Endothelial cell of hepatic sinusoid (primary cell): ENCODE results near the gene ABCC6.
"Not testable (repeated sequence)": the region's sequence is repeated elsewhere in the genome, so short reads cannot be mapped to it uniquely, and the experiment has no call there.

Experiments used
- in situ Hi-C: cut with HindIII; loops from 2 replicates; pipeline ENCODE4 v1.10.0; 2017; ENCODE audit warnings: low sequenced_read_pairs

Gene ABCC6

DNA sequence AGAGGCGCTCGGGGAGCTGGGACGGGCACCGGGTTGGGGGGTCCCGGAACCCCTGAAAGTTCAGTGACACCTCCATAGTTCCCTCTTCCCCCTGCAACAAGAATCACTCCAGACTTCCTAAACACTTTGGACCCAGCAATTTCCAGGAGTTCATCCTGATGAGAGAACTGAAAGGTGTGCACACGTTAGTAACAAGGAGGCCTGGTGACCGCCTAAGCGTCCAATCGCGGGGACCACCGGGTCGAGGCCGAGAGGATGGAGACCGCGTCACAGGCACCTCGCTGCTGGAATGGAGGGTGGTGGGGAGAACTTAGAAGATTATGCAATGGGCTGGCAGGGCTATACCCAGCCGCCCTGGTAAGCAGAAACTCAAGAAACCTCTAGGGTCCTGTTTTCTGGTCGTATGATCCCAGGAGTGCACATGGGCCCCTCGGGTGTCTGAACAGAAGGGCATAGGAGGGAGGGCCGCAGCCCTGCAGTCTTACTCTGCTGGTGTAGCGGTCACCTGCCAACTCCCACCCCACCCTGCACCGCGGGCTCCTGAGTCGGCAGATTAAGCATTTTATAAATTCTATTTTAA lies 458 bp upstream of the ABCC6 start:
- in situ Hi-C loops, result not testable (repeated sequence)

GRCh38 chr16:16221382-16221781 lies 1.9 kb downstream of the ABCC6 start:
- in situ Hi-C loops, result not testable (repeated sequence)

- in situ Hi-C loops, result not testable (repeated sequence)
Observed at GRCh38 chr16:16220449-16220848, 2.8 kb downstream of the ABCC6 start.

GRCh38 chr16:16218787-16219186 lies 4.5 kb downstream of the ABCC6 start:
- in situ Hi-C loops, result not testable (repeated sequence)

GRCh38 chr16:16218349-16218748 lies 4.9 kb downstream of the ABCC6 start:
- in situ Hi-C loops, result not testable (repeated sequence)

DNA sequence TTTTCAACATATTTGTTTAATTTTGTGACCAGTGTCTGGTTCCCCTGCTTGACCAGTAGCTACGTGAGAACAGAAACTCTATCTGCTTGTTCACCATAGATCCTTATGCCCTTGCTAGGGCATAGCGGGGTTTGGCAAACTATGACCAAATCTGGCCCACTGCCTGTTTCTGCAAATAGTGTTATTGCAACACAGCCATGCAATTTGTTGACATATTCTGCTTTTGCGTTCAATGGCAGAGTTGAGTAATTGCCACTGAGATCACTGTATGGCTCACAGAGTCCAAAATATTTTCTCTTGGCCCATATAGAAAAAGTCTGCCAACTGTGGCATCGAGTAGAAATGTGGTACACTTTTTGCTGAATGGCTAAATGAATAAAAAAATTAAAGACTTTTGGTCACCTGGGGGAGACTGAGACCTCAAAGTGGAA lies 9.4 kb downstream of the ABCC6 start:
- in situ Hi-C loops, result not testable (repeated sequence)

- in situ Hi-C loops, result not testable (repeated sequence)
Observed at GRCh38 chr16:16211404-16211803, 11.9 kb downstream of the ABCC6 start.

GRCh38 chr16:16208461-16208860 lies 14.8 kb downstream of the ABCC6 start:
- in situ Hi-C loops, result not testable (repeated sequence)

DNA sequence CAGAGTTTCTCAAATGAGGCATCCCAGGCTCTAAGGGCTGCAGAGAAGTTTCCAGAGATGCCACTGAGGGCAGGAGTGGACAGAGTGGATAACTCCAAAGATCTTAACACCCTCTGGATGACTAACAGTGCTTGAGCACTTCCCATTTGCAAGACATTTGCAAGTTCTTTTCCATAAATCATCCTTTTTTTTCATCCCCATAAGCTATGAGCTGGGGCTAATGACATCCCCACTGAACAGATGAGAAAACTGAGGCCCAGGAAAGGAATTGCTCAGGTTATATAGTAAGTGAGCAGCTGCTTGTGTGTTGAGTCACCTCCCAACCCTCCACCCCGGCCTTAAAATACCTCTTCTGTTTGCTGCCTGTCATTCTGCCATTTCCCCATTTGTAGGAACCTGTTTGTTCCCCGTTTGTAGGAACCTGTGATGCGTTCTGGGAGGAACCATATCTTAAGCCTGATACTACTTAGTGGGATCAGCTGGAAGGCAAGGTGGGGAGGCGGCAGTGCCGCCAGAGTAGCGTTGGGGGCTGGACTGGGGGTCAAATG lies 15.4 kb downstream of the ABCC6 start:
- in situ Hi-C loops, result not testable (repeated sequence)

- in situ Hi-C loops, result not testable (repeated sequence)
Observed at GRCh38 chr16:16207097-16207786, 16.1 kb downstream of the ABCC6 start.

DNA sequence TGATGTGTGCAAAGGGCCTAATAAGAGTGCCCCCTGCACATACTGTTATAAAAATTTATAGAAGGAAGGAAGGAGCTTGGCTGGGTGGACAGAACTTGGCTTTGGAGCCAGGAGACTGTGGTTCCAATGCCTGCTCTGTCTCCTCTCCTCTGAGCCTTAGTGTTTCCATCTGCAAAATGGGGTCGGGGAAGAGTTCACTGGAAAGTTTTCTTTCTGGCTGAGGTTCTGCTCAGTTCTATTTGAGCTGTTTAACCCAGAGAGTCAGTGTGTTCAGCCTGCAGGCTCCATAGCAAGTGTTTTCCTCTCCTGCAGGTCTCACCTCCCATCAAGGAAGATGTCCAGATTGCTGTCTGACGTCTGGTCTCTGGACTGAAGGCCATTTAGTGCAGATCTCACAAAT lies 17.4 kb downstream of the ABCC6 start:
- in situ Hi-C loops, result not testable (repeated sequence)

DNA sequence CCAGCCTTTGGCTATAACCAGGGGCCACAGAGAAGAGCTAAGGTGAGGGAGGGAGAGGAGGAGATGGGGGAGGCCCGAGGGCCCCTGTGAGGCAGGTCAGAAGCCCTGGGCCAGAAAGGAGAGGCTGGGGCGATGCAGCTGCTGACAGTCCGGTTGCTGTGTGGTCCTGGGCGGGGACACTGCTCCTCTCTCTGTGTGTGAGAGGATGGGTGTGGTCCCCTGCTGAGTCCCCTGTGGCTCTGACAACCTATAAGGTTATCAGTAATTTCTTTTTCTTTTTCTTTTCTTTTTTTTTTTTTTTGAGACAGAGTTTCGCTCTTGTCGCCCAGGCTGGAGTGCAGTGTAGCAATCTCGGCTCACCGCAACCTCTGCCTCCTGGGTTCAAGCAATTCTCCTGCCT lies 18.7 kb downstream of the ABCC6 start:
- in situ Hi-C loops, result not testable (repeated sequence)

DNA sequence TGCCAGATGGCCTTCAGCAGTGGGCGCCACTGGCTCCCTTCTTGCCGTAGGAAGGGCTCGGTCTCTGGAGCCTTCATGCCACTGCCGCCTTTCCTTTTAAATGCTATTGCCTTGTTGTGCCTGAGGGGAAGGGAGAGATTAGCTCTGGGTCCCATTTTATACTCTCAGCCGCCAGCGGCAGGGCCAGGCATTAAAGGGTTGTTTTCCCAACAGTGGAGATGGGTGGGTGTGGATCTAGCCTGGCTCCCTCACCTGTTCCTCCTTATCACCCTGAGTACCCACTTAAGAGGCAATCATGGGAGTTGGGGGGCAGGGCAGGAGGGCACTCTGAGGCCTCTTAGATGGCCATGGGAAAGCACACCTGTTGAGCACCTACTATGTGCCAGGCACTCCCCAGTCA lies 19.8 kb downstream of the ABCC6 start:
- in situ Hi-C loops, result not testable (repeated sequence)

- in situ Hi-C loops, result not testable (repeated sequence)
Observed at GRCh38 chr16:16202400-16203143, 20.7 kb downstream of the ABCC6 start.

DNA sequence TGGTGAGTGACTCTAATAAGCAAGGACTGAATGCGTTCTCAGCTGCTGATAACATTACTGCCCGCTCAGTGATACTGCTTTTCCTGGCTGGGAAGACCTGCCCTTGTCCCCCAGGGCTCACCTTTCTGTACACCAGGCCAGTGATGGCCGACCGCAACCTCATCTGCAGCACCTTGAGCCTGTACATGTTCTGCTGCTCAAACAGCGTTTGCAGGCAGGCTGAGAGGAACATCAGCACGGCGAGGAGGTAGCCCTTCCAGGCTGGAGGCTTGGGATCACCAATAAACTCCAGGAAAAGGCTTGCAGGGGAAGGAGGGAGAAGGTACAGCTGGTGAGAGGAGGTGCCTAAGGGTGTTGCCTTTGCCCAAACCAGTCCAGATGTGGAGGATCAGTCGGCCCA lies 21.4 kb downstream of the ABCC6 start:
- in situ Hi-C loops, result not testable (repeated sequence)

DNA sequence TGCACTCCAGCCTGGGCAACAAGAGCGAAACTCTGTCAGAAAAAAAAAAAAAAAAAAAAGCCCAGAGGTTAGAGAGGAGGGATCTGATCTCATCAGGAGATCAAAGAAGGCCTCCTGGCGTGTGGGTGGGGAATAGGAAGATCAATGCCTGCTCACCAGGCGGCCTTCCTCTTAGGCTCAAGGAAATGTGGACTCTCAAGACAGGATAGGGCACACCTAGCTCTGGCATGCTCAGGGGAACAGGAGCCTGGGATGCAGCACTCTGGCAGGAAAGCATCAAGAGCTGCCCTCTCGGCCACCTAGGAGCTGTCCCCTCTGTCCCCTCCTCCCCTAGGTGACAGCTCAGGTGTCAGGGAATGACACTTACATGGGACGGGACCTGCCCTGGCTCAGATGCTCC lies 22.9 kb downstream of the ABCC6 start:
- in situ Hi-C loops, result not testable (repeated sequence)

DNA sequence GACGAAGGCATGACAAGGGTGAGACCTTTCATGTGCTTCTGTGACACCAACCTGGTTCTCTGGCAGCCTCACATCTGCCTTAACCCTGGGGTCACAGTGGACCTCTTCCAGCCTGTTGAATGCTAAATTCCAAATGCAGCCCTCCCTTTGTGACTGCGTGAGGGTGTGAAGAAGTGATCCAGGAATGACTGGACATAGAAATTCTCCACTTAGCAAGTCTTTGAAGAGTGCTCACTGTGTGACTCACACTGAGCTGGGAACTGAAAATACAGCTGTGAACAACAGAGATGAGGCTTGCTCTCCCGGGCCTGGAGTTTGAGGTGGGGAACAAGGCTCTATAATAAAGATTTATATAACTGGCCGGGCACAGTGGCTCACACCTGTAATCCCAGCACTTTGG lies 23.9 kb downstream of the ABCC6 start:
- in situ Hi-C loops, result not testable (repeated sequence)

DNA sequence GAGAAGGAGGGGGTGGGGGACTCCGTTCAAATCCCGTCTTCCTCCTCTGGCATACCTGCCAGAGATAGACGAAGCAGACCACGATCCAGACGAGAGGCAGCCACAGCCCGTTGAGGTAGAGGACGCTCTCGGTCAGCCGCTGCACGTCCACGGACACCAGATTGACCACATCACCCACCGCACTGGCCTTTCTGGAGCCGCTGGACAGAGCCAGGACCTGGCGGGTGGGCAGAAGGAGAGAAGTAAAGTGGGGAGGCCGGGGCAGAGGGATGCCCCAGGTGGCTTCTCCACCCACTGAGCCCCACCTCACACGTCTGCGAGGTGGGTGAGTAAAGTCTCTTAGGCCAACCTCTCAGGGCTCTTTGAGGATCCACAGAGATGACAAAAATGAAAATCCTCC lies 25.3 kb downstream of the ABCC6 start:
- in situ Hi-C loops, result no loop called here

- in situ Hi-C loops, result no loop called here
Observed at GRCh38 chr16:16197331-16197730, 26.0 kb downstream of the ABCC6 start.

DNA sequence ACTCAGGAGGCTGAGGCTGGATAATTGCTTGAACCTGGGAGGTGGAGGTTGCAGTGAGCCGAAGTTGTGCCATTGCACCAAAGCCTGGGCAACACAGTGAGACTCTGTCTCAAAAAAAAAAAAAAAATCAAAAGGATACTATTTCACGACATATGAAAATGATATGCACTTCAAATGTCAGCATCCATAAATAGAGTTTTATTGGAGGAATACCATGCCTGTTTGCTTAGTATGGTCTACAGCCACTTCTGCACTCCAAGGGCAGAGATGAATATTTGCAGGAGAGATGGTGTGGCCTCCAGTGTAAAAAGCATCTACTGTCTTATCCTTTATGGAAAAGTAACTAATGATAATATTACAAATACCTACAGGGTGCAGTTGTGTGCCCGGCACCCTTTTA lies 27.2 kb downstream of the ABCC6 start:
- in situ Hi-C loops, result no loop called here

GRCh38 chr16:16191493-16192167 lies 31.7 kb downstream of the ABCC6 start:
- in situ Hi-C loops, result no loop called here
